Measurements from ENCODE around the gene ASCL3.
A peak's percentile ranks its signal among the peaks of the same experiment; 100 is the strongest.
"Not testable (repeated sequence)": the region's sequence is repeated elsewhere in the genome, so short reads cannot be mapped to it uniquely, and the experiment has no call there.

Gene ASCL3

GRCh38 chr11:8947230-8947943, 4.6 kb upstream of the ASCL3 start:
- no peak for DNase-seq

- DNase-seq: no peak
Measured at GRCh38 chr11:8941341-8942103, 1.3 kb downstream of the ASCL3 start.

GRCh38 chr11:8937659-8938058, 5.2 kb downstream of the ASCL3 start:
- no peak for DNase-seq

GRCh38 chr11:8937159-8937558, 5.7 kb downstream of the ASCL3 start:
- no peak for DNase-seq

- DNase-seq: not testable (repeated sequence)
Measured at GRCh38 chr11:8935789-8936188, 7.0 kb downstream of the ASCL3 start.

GRCh38 chr11:8934742-8935488, 7.9 kb downstream of the ASCL3 start:
- DNase-seq: no peak

- DNase-seq: no peak
Measured at GRCh38 chr11:8933931-8934330, 8.9 kb downstream of the ASCL3 start.

- no peak for DNase-seq
Measured at GRCh38 chr11:8932564-8933180, 10.1 kb downstream of the ASCL3 start, which contains the start of gene C11orf16. Gene C11orf16, minus strand, starts transcription at chr11:8932947. Its CDS starts 639 bp downstream, at chr11:8932308.

GRCh38 chr11:8930456-8931175, 12.2 kb downstream of the ASCL3 start:
- DNase-seq: no peak

- no peak for DNase-seq
Measured at GRCh38 chr11:8928981-8929615, 13.7 kb downstream of the ASCL3 start.

GRCh38 chr11:8928205-8928604, 14.6 kb downstream of the ASCL3 start:
- no peak for DNase-seq

GRCh38 chr11:8927233-8927632, 15.6 kb downstream of the ASCL3 start:
- DNase-seq: no peak

GRCh38 chr11:8926236-8926635, 16.6 kb downstream of the ASCL3 start:
- no peak for DNase-seq

GRCh38 chr11:8925711-8926110, 17.1 kb downstream of the ASCL3 start:
- no peak for DNase-seq

GRCh38 chr11:8922691-8923090, 20.1 kb downstream of the ASCL3 start:
- DNase-seq: no peak

- no peak for DNase-seq
Measured at GRCh38 chr11:8917157-8917825, 25.5 kb downstream of the ASCL3 start.

- DNase-seq: no peak
Measured at GRCh38 chr11:8914661-8915018, 28.2 kb downstream of the ASCL3 start.

- DNase-seq: peak; percentile 35 to 37
Measured at GRCh38 chr11:8913961-8914660, 28.7 kb downstream of the ASCL3 start.

- DNase-seq: peak; percentile 56 to 61
Measured at GRCh38 chr11:8911029-8911823, 31.6 kb downstream of the ASCL3 start, which contains the start of gene AKIP1. Gene AKIP1, plus strand, starts transcription at chr11:8911189. Its CDS starts 261 bp downstream, at chr11:8911450.

GRCh38 chr11:8910649-8911026, 32.2 kb downstream of the ASCL3 start:
- no peak for DNase-seq
